Mesenchymal stem cell (in vitro differentiated cells and primary cell): ENCODE data around the gene FHIT.
A peak's percentile ranks its signal among the peaks of the same experiment; 100 is the strongest.

ENCODE experiments used
- DNase-seq: peaks from one replicate; pipeline ENCODE4 v3.0.0-alpha.2; 2013
- H2AFZ ChIP-seq: one replicate; pipeline ENCODE4 v1.6.1; 2013; ENCODE audit warnings: low read depth, mild to moderate bottlenecking, control low read depth, inconsistent platforms, low read length, moderate library complexity
- H2AK5ac ChIP-seq: 2 replicates; pipeline ENCODE4 v1.6.1; 2013; ENCODE audit warnings: low read length, moderate library complexity, mild to moderate bottlenecking, inconsistent platforms; ENCODE audit not compliant: severe bottlenecking
- H2BK120ac ChIP-seq: one replicate; pipeline ENCODE4 v1.6.1; 2013; ENCODE audit warnings: low read depth, mild to moderate bottlenecking, inconsistent platforms, low read length, moderate library complexity
- H2BK12ac ChIP-seq, 2 experiments: one replicate each; pipeline ENCODE4 v1.6.1; 2013; ENCODE audit warnings: inconsistent platforms in 2 of 2, low read length in 2 of 2, mild to moderate bottlenecking in 2 of 2, moderate library complexity in 2 of 2, control low read depth in 1 of 2
- H2BK15ac ChIP-seq: one replicate; pipeline ENCODE4 v1.6.1; 2013; ENCODE audit warnings: mild to moderate bottlenecking, low read depth, inconsistent platforms; ENCODE audit not compliant: poor library complexity, severe bottlenecking
- H2BK5ac ChIP-seq: 2 replicates; pipeline ENCODE4 v1.6.1; 2013; ENCODE audit warnings: low read depth, mild to moderate bottlenecking, low read length, control low read depth, inconsistent platforms; ENCODE audit not compliant: poor library complexity, severe bottlenecking
- H3K14ac ChIP-seq, 2 experiments: one replicate each; pipeline ENCODE4 v1.6.1; 2013; ENCODE audit warnings: inconsistent platforms in 2 of 2, low read length in 2 of 2, control low read depth in 1 of 2, mild to moderate bottlenecking in 1 of 2, moderate library complexity in 1 of 2
- H3K18ac ChIP-seq, 2 experiments: one replicate each; pipeline ENCODE4 v1.6.1; 2013; ENCODE audit warnings: inconsistent platforms in 2 of 2, low read length in 2 of 2, control low read depth in 1 of 2, low read depth in 1 of 2, mild to moderate bottlenecking in 1 of 2
- H3K23ac ChIP-seq, 2 experiments: one replicate each; pipeline ENCODE4 v1.6.1; 2013; ENCODE audit warnings: inconsistent platforms in 2 of 2, low read length in 2 of 2, mild to moderate bottlenecking in 2 of 2, moderate library complexity in 2 of 2, control low read depth in 1 of 2
- H3K27ac ChIP-seq: 2 replicates; pipeline ENCODE4 v1.5.1; 2013; ENCODE audit warnings: mild to moderate bottlenecking, moderate library complexity, low read length, control low read depth, inconsistent platforms; ENCODE audit not compliant: poor library complexity, severe bottlenecking
- H3K27me3 ChIP-seq, 2 experiments: 2 replicates each; pipeline versions ENCODE4 v1.6.1 to v1.7.0; 2013; ENCODE audit warnings: low read length in 2 of 2, mild to moderate bottlenecking in 2 of 2, moderate library complexity in 2 of 2, control low read depth in 1 of 2, inconsistent platforms in 1 of 2; ENCODE audit not compliant: control insufficient read depth in 1 of 2, insufficient read depth in 1 of 2
- H3K36me3 ChIP-seq, 2 experiments: 2 replicates each; pipeline versions ENCODE4 v1.6.1 to v1.7.0; 2013; ENCODE audit warnings: low read length in 2 of 2, control low read depth in 1 of 2, inconsistent platforms in 1 of 2, low read depth in 1 of 2, mild to moderate bottlenecking in 1 of 2; ENCODE audit not compliant: insufficient read depth in 2 of 2, control insufficient read depth in 1 of 2
- H3K4ac ChIP-seq, 2 experiments: one replicate each; pipeline ENCODE4 v1.6.1; 2013; ENCODE audit warnings: inconsistent platforms in 2 of 2, low read length in 2 of 2, mild to moderate bottlenecking in 2 of 2, moderate library complexity in 2 of 2, control low read depth in 1 of 2, low read depth in 1 of 2
- H3K4me1 ChIP-seq: 2 replicates; pipeline ENCODE4 v1.6.1; 2013; ENCODE audit warnings: low read depth, low read length, control low read depth; ENCODE audit not compliant: control insufficient read depth, insufficient read depth
- H3K4me2 ChIP-seq: 2 replicates; pipeline ENCODE4 v1.6.1; 2013; ENCODE audit warnings: low read length, mild to moderate bottlenecking, inconsistent platforms; ENCODE audit not compliant: poor library complexity, severe bottlenecking
- H3K4me3 ChIP-seq, 2 experiments: 2 replicates each; pipeline versions ENCODE4 v1.5.1 to v1.7.0; 2013; ENCODE audit warnings: low read length in 2 of 2, mild to moderate bottlenecking in 2 of 2, control low read depth in 1 of 2, low read depth in 1 of 2; ENCODE audit not compliant: insufficient read depth in 1 of 2
- H3K79me1 ChIP-seq: replicated peaks from 2 replicates; pipeline ENCODE4 v1.6.1; 2013; ENCODE audit warnings: mild to moderate bottlenecking, control low read depth, low read length, inconsistent platforms; ENCODE audit not compliant: poor library complexity, severe bottlenecking
- H3K9ac ChIP-seq: 2 replicates; pipeline ENCODE4 v1.7.0; 2013; ENCODE audit warnings: mild to moderate bottlenecking, low read length, moderate library complexity
- H3K9me3 ChIP-seq: 2 replicates; pipeline ENCODE4 v1.7.0; 2013; ENCODE audit warnings: mild to moderate bottlenecking, low read length; ENCODE audit not compliant: control insufficient read depth
- H4K8ac ChIP-seq: one replicate; pipeline ENCODE4 v1.6.1; 2013; ENCODE audit warnings: inconsistent platforms, mild to moderate bottlenecking, low read length, moderate library complexity
- H4K91ac ChIP-seq: one replicate; pipeline ENCODE4 v1.6.1; 2013; ENCODE audit warnings: mild to moderate bottlenecking, low read length, inconsistent platforms
- WGBS: methylation state at CpG from one replicate; pipeline ENCODE4 v1.1.7; 2013; ENCODE audit warnings: mixed read lengths; 5-methylcytosine and 5-hydroxymethylcytosine counted together

FHIT gene

DNA sequence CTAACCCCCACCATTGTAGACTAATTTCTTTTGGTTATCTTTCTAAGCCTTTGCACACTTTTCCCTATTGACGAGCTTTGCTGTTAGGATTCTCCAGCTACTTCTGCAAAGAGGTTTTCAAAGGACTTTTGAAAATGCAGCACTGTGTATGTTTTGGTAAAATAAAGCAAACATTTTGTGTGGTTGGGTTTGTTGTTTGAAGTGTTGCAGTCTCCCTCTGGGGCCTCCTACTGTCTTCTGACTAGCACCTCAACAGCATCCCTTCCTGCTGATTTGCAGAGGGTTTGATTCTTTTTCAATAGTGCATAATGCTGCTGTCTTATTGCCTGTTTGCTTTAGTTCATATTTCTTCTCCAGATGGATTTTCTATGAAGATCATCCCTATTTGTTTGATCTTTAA is 1426.4 kb downstream of the FHIT start:
- no peak overlapping the region for H2AFZ ChIP-seq
- no CpG with 5 or more reads among the region's 1 CpG for WGBS
- no peak overlapping the region for H3K9ac ChIP-seq

DNA sequence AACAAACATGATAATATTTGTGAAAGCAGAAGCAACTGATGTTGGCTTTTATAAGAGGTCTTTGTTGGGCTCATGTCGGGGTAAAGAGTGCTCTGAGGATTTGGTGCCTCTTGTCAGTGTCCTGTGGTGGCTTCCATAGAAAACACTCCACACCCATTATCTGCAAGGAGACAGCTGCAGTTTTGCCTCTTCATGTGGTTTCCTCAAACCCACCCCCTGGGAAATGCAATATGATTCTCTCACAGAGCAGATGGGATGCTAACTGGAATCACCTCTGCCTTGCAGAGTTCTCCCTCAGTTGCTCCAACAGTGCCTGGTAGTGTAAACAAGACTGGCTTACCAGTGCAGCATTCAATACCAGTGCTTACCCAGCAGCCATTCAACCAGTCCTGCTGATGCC is 1430.0 kb downstream of the FHIT start:
- Histone ChIP-seq H2BK15ac (no peak overlapping the region), H2BK120ac (no peak overlapping the region), H3K4me2 (no peak overlapping the region), H3K14ac (no peak overlapping the region), H3K27ac (no peak overlapping the region), H2AK5ac (no peak overlapping the region), H3K4me3 (no peak overlapping the region), H4K91ac (no peak overlapping the region), H3K36me3 (no peaks in the 10 kb centered on the region), H3K79me1 (no peaks in the 10 kb centered on the region), H2AFZ (no peak overlapping the region), H2BK12ac (no peak overlapping the region), H2BK5ac (no peak overlapping the region), H4K8ac (no peak overlapping the region), H3K9me3 (no peaks in the 10 kb centered on the region), H3K4ac (no peak overlapping the region), H3K23ac (no peak overlapping the region), H3K18ac (no peak overlapping the region), H3K9ac (no peak overlapping the region), H3K4me1 (peaks cover 7% of the 10 kb centered on the region), H3K27me3 (no peaks in the 10 kb centered on the region)
- 86% methylated on average over 1 of the region's 1 CpG for WGBS
- no peak for DNase-seq

More for the DNA sequence above, 1426.4 kb downstream of the FHIT start:
- H2BK12ac ChIP-seq = no peak overlapping the region
- H3K27ac ChIP-seq = no peak overlapping the region
- H3K23ac ChIP-seq = no peak overlapping the region
- H2BK5ac ChIP-seq = no peak overlapping the region
- H3K4me1 ChIP-seq = peaks cover 3% of the 10 kb centered on the region
- no peak overlapping the region for H3K14ac ChIP-seq
- no peaks in the 10 kb centered on the region for H3K79me1 ChIP-seq
- no peak overlapping the region for H2BK15ac ChIP-seq
- no peaks in the 10 kb centered on the region for H3K9me3 ChIP-seq
- no peaks in the 10 kb centered on the region for H3K36me3 ChIP-seq
- no peak overlapping the region for H2AK5ac ChIP-seq
- H3K27me3 ChIP-seq = no peaks in the 10 kb centered on the region
- H4K91ac ChIP-seq = no peak overlapping the region
- H3K4ac ChIP-seq = no peak overlapping the region
- no peak overlapping the region for H4K8ac ChIP-seq
- H2BK120ac ChIP-seq = no peak overlapping the region
- no peak overlapping the region for H3K4me2 ChIP-seq
- no peak overlapping the region for H3K4me3 ChIP-seq
- DNase-seq = no peak
- no peak overlapping the region for H3K18ac ChIP-seq

DNA sequence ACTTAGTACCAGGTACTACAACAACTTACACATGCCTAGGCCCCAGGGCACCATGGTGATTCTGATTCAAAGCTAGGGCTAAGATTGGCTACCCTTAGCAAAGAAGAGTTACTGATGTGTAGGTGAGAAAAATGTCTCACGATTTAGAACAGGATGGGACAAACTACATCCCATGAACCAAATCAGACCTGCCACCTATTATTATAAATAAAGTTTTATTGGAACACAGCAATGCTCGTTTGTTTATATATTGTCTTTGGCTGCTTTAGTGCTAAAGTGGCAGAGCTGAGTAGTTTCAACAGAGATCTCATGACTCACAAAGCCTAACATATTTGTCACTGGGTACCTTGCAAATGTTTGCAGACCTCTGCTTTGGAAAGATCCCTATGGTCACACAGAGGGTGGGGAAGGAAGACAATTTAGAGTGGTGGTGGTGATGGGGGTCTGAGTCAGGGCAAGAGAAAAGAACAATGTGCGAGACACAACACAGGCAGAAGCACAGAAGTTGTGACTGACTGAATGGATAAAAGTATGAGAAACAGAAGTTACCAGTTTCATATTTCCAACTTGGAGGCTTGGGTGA is 1430.8 kb downstream of the FHIT start:
- Histone ChIP-seq H2BK15ac (no peak overlapping the region), H2AK5ac (peak overlapping the region; percentile 94), H2BK5ac (no peak overlapping the region), H3K14ac (no peak overlapping the region), H3K9me3 (no peaks in the 10 kb centered on the region), H3K4me3 (no peak overlapping the region), H3K36me3 (no peaks in the 10 kb centered on the region), H3K9ac (no peak overlapping the region), H2AFZ (no peak overlapping the region), H3K4me2 (no peak overlapping the region), H3K27me3 (no peaks in the 10 kb centered on the region), H4K8ac (no peak overlapping the region), H2BK12ac (peak overlapping the region in 1 of 2 experiments; percentile 42), H3K23ac (no peak overlapping the region), H3K27ac (no peak overlapping the region), H2BK120ac (no peak overlapping the region), H4K91ac (no peak overlapping the region), H3K4me1 (peaks cover 7% of the 10 kb centered on the region), H3K4ac (no peak overlapping the region), H3K18ac (no peak overlapping the region), H3K79me1 (no peaks in the 10 kb centered on the region)
- WGBS = 47% methylated on average over 2 of the region's 3 CpGs
- peak; percentile 44 for DNase-seq

DNA sequence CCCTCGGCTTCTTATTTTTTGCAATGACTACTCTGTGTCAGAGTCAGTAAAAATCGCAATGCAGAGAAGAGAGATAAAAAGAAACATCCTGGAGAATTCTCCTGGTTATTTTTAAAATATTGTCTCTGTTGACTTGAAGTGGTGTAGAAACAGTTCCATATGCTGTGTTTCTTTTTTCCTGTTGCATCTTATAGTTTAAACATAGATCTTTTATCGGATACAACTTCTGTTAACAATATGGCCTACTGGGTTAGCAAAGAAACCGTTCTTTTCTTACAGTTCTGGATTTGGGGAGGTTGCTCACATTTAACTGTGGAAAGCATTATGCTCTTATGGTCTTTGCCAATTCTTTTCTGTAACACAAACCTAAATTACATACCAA is 1432.3 kb downstream of the FHIT start:
- Histone ChIP-seq H2AFZ (no peak overlapping the region), H3K4me1 (peaks cover 7% of the 10 kb centered on the region), H3K36me3 (no peaks in the 10 kb centered on the region), H3K9me3 (no peaks in the 10 kb centered on the region), H3K27ac (peak overlapping the region; percentile 89), H2AK5ac (peak overlapping the region; percentile 42), H4K91ac (no peak overlapping the region), H2BK12ac (no peak overlapping the region), H3K27me3 (no peaks in the 10 kb centered on the region), H3K4ac (no peak overlapping the region), H3K79me1 (no peaks in the 10 kb centered on the region), H4K8ac (no peak overlapping the region), H3K4me2 (no peak overlapping the region), H3K18ac (peak overlapping the region in 1 of 2 experiments; percentile 16), H2BK15ac (no peak overlapping the region), H3K23ac (no peak overlapping the region), H2BK5ac (no peak overlapping the region), H3K4me3 (no peak overlapping the region), H3K14ac (no peak overlapping the region), H2BK120ac (no peak overlapping the region), H3K9ac (peak overlapping the region; percentile 85)
- WGBS = 85% methylated on average over 3 of the region's 4 CpGs
- DNase-seq = no peak
